Endothelial cell of umbilical vein (primary cell): ENCODE measurements around the gene MED26. TPM values are rescaled to one million over a fixed set of nuclear protein-coding genes. Genes with fewer than 3 reads are reported as not detected.

Source experiments
- BruUV-seq: library from RNA; stranded (reverse); fragments of 400-500 nt; replicated peaks from 2 replicates; lab custom pipeline; 2021; lab: Mats Ljungman, UMichigan
- CTCF ChIA-PET: fragments of 300-600, 350-600 bp; sonication (Branson Sonifier 250); formaldehyde crosslinking; loops from one replicate; lab custom pipeline; 2021; ENCODE audit warnings: antibody characterized with exemption, inconsistent platforms; lab: Charles Lee
- POLR2A ChIA-PET: fragments of 300-600, 350-600 bp; sonication (Branson Sonifier 250); formaldehyde crosslinking; loops from one replicate; lab custom pipeline; 2021; ENCODE audit warnings: antibody characterized with exemption, inconsistent platforms; lab: Charles Lee
- DNase-seq: peaks from one replicate; pipeline ENCODE4 v3.0.0-alpha.2; 2011; ENCODE audit warnings: low read depth, low spot score
- FAIRE-seq: peaks from 2 replicates; lab custom pipeline; 2011; peaks lifted over from hg19 to GRCh38; lab: Jason Lieb, UNC
- H2AFZ ChIP-seq: 2 replicates; pipeline ENCODE4 v1.6.0; 2012; ENCODE audit warnings: low read depth, low read length, control low read depth, inconsistent platforms
- H3K27ac ChIP-seq: 2 replicates; pipeline ENCODE4 v1.5.1; 2011; ENCODE audit warnings: low read depth, mild to moderate bottlenecking, control low read depth, low read length, moderate library complexity; ENCODE audit not compliant: insufficient read depth
- H3K27me3 ChIP-seq, 2 experiments: 2 replicates each; pipeline versions ENCODE4 v1.6.0 to v1.6.1; 2011; ENCODE audit warnings: low read length in 2 of 2, mixed read lengths in 1 of 2; ENCODE audit not compliant: control insufficient read depth in 2 of 2, insufficient read depth in 2 of 2
- H3K36me3 ChIP-seq, 2 experiments: 2 replicates in 1 of 2; 3 replicates in 1 of 2; pipeline ENCODE4 v1.5.1; 2011; ENCODE audit warnings: low read length in 2 of 2, mild to moderate bottlenecking in 1 of 2, moderate library complexity in 1 of 2; ENCODE audit not compliant: control insufficient read depth in 2 of 2, insufficient read depth in 2 of 2; ENCODE audit errors: extremely low read depth in 1 of 2
- H3K4me1 ChIP-seq: 3 replicates; pipeline ENCODE4 v1.5.1; 2011; ENCODE audit warnings: mild to moderate bottlenecking, low read length; ENCODE audit not compliant: control insufficient read depth, insufficient read depth; ENCODE audit errors: extremely low read depth
- H3K4me2 ChIP-seq: 2 replicates; pipeline ENCODE4 v1.6.1; 2011; ENCODE audit warnings: low read length, control low read depth, mixed read lengths; ENCODE audit not compliant: insufficient read depth
- H3K4me3 ChIP-seq, 3 experiments: fragments of 200-600 bp in 1 of 3; sonication (generic), shearing (Covaris generic) in 1 of 3; replicated peaks in 1 of 3; 2 replicates each; pipeline ENCODE4 v1.5.1; 2011 to 2016; ENCODE audit warnings: control low read depth in 3 of 3, low read length in 3 of 3, mild to moderate bottlenecking in 2 of 3, inconsistent platforms in 1 of 3, low read depth in 1 of 3, moderate library complexity in 1 of 3; ENCODE audit not compliant: insufficient read depth in 1 of 3
- H3K79me2 ChIP-seq: 2 replicates; pipeline ENCODE4 v1.6.0; 2012; ENCODE audit warnings: low read length, inconsistent platforms; ENCODE audit not compliant: control insufficient read depth, insufficient read depth
- H3K9ac ChIP-seq: replicated peaks from 2 replicates; pipeline ENCODE3; 2011; ENCODE audit warnings: low read length, control low read depth; ENCODE audit not compliant: insufficient read depth; ENCODE audit errors: extremely low read depth
- H3K9me1 ChIP-seq: replicated peaks from 3 replicates; pipeline ENCODE4 v1.6.0; 2011; ENCODE audit warnings: mild to moderate bottlenecking, low read length; ENCODE audit not compliant: control insufficient read depth, insufficient read depth; ENCODE audit errors: extremely low read depth
- H3K9me3 ChIP-seq: replicated peaks from 2 replicates; pipeline ENCODE4 v1.5.1; 2012; ENCODE audit warnings: low read length, inconsistent platforms; ENCODE audit not compliant: control insufficient read depth, insufficient read depth
- H4K20me1 ChIP-seq: replicated peaks from 2 replicates; pipeline ENCODE3; 2011; ENCODE audit warnings: mild to moderate bottlenecking, low read length; ENCODE audit not compliant: control insufficient read depth, insufficient read depth; ENCODE audit errors: extremely low read depth
- CTCF ChIP-seq, 2 donors: IDR thresholded peaks; 1 replicate in 1 of 2; 2 replicates in 1 of 2; pipeline ENCODE4 v1.5.1; 2011; ENCODE audit warnings: low read length in 2 of 2, mild to moderate bottlenecking in 2 of 2, moderate library complexity in 2 of 2, control low read depth in 1 of 2, inconsistent platforms in 1 of 2, low read depth in 1 of 2; ENCODE audit not compliant: insufficient read depth in 1 of 2; ENCODE audit errors: extremely low read depth in 1 of 2
- EZH2 ChIP-seq: IDR thresholded peaks from 2 replicates; pipeline ENCODE4 v1.6.1; 2012; ENCODE audit warnings: borderline replicate concordance, low read depth, mild to moderate bottlenecking, moderate library complexity, low read length, inconsistent platforms; ENCODE audit not compliant: severe bottlenecking
- FOS ChIP-seq: IDR thresholded peaks from 2 replicates; pipeline ENCODE4 v1.6.1; 2011; ENCODE audit warnings: mild to moderate bottlenecking, low read length, moderate library complexity, borderline replicate concordance; ENCODE audit not compliant: insufficient read depth
- GATA2 ChIP-seq: IDR thresholded peaks from 2 replicates; pipeline ENCODE4 v1.7.0; 2011; ENCODE audit warnings: low read depth, mild to moderate bottlenecking, moderate library complexity, mixed read lengths, low read length; ENCODE audit not compliant: insufficient read length, insufficient read depth
- JUN ChIP-seq: IDR thresholded peaks from 2 replicates; pipeline ENCODE4 v1.6.1; 2011; ENCODE audit warnings: borderline replicate concordance, low read depth; ENCODE audit not compliant: insufficient read length, insufficient read depth
- MAX ChIP-seq: IDR thresholded peaks from 2 replicates; pipeline ENCODE4 v1.6.1; 2011; ENCODE audit not compliant: insufficient read depth, insufficient read length
- MYC ChIP-seq: IDR thresholded peaks from one replicate; pipeline ENCODE4 v1.6.1; 2011; ENCODE audit warnings: mild to moderate bottlenecking, low read depth, low read length
- POLR2A ChIP-seq: IDR thresholded peaks from 2 replicates; pipeline ENCODE4 v1.6.1; 2012; ENCODE audit warnings: low read depth, mild to moderate bottlenecking, control low read depth, low read length
- POLR2AphosphoS5 ChIP-seq: IDR thresholded peaks from 2 replicates; pipeline ENCODE4 v1.6.1; 2012; ENCODE audit warnings: low read depth, mild to moderate bottlenecking, control low read depth, low read length, moderate library complexity; ENCODE audit not compliant: insufficient read depth
- dilution Hi-C: fragments of 300-500 bp; cut with MboI; formaldehyde crosslinking; loops from one replicate; pipeline ENCODE4 v1.15.0; 2019; ENCODE audit warnings: low sequenced_read_pairs; ENCODE audit not compliant: extremely low pct_ligation_motif_present
- intact Hi-C: fragments of 100-400 bp; cut with micrococcal nuclease; formaldehyde crosslinking; loops from one replicate; pipeline ENCODE4 v1.10.0; 2022
- polyA plus RNA-seq, 4 experiments: library from polyadenylated mRNA; depleted of rRNA in 3 of 4; stranded (reverse) in 3 of 4; unstranded in 1 of 4; fragments of >200 nt; gene quantifications; 2 replicates each; pipeline versions ENCODE4 v1.2.1 to v1.2.3, GENCODE V29; 2011 to 2012; ENCODE audit warnings: missing spikeins in 1 of 4
- total RNA-seq: library from RNA; stranded (reverse); gene quantifications from 2 replicates; pipeline ENCODE4 v1.2.3, GENCODE V29; 2021

MED26 gene
- total and polyA plus RNA-seq, 2 donors (not counting 3 experiments of a cell fraction or from before 2014, with no cell fraction given), result 5.6 to 13.4 TPM

- Histone ChIP-seq H3K27me3 (no peaks in the 10 kb centered on the region), H3K27ac (no peak overlapping the region), H3K4me1 (no peaks in the 10 kb centered on the region), H3K36me3 (no peaks in the 10 kb centered on the region), H4K20me1 (no peaks in the 10 kb centered on the region), H3K79me2 (peaks cover 93% of the 10 kb centered on the region), H3K4me2 (no peak overlapping the region), H3K9me1 (no peaks in the 10 kb centered on the region), H3K4me3 (no peak overlapping the region), H3K9ac (no peak overlapping the region), H2AFZ (no peak overlapping the region), H3K9me3 (no peaks in the 10 kb centered on the region)
- CTCF ChIA-PET, result no interaction called here
- dilution Hi-C loops, result no loop called here
- intact Hi-C loops, result no loop called here
- POLR2A ChIA-PET, result no interaction called here
- no TSS peak for BruUV-seq
- DNase-seq (no peak), FAIRE-seq (no peak)
- TF ChIP-seq GATA2 (no peak), MYC (no peak)
Measured at GRCh38 chr19:16614941-16615340, 13.1 kb downstream of the MED26 start.

GRCh38 chr19:16613841-16614240, 14.2 kb downstream of the MED26 start:
- no peak overlapping the region for H3K4me3 ChIP-seq
- intact Hi-C loops, result no loop called here
- no TSS peak for BruUV-seq

More at GRCh38 chr19:16613841-16614240, 14.2 kb downstream of the MED26 start:
- dilution Hi-C loops, result no loop called here
- Histone ChIP-seq H3K4me2 (no peak overlapping the region), H3K9me3 (no peaks in the 10 kb centered on the region), H3K36me3 (no peaks in the 10 kb centered on the region), H3K9ac (no peak overlapping the region), H3K9me1 (no peaks in the 10 kb centered on the region), H3K79me2 (peaks cover 92% of the 10 kb centered on the region), H4K20me1 (no peaks in the 10 kb centered on the region), H3K4me1 (no peaks in the 10 kb centered on the region), H2AFZ (no peak overlapping the region), H3K27me3 (no peaks in the 10 kb centered on the region), H3K27ac (no peak overlapping the region)
- ChIA-PET POLR2A (no interaction called here), CTCF (no interaction called here)
- TF ChIP-seq FOS, result no peak
- no peak for TF ChIP-seq CTCF (IDR thresholded peaks at IDR 0.05; ENCODE audit: extremely low read depth in 1 of 2, insufficient read depth in 1 of 2, low read depth in 1 of 2, low read length in 2 of 2)
- no peak for TF ChIP-seq MYC
- TF ChIP-seq JUN, result no peak
- no peak for TF ChIP-seq POLR2AphosphoS5
- TF ChIP-seq EZH2, result no peak
- no peak for TF ChIP-seq MAX
- no peak for TF ChIP-seq POLR2A
- no peak for TF ChIP-seq GATA2
- FAIRE-seq (peak; percentile 35), DNase-seq (no peak)
